Right lobe of liver (tissue), 6 donors: Measurements from ENCODE around the gene GRAMD2A. TPM values are rescaled to one million over a fixed set of nuclear protein-coding genes. Genes with fewer than 3 reads are reported as not detected.
A peak's percentile ranks its signal among the peaks of the same experiment; 100 is the strongest.

Source experiments
- ATAC-seq, 4 donors: fragments of 200-7000 bp; cut with Tn5 transposase; one replicate each; pipeline ENCODE4 v1.9.1; 2020; ENCODE audit warnings: mild to moderate bottlenecking in 4 of 4, moderate library complexity in 4 of 4
- DNase-seq, 3 donors: peaks; one replicate each; pipeline ENCODE4 v3.0.0-alpha.2; 2020
- H3K27ac ChIP-seq, 3 donors: fragments of 200-600 bp; one replicate each; pipeline ENCODE4 v1.8.0; 2022
- H3K27me3 ChIP-seq, 2 donors: fragments of 200-600 bp; one replicate each; pipeline ENCODE4 v1.8.0; 2022
- H3K36me3 ChIP-seq, 4 donors: fragments of 200-600 bp; sonication (generic) in 1 of 4; one replicate each; pipeline versions ENCODE4 v1.5.1 to v1.8.0; 2017 to 2022; ENCODE audit warnings: control low read depth in 1 of 4
- H3K4me1 ChIP-seq, 4 donors: fragments of 200-600 bp; sonication (generic) in 1 of 4; one replicate each; pipeline versions ENCODE4 v1.5.1 to v1.8.0; 2017 to 2022; ENCODE audit warnings: control low read depth in 1 of 4
- H3K4me3 ChIP-seq, 3 donors: fragments of 200-600 bp; one replicate each; pipeline ENCODE4 v1.8.0; 2022
- H3K9me3 ChIP-seq, 4 donors: fragments of 200-600 bp; sonication (generic) in 1 of 4; one replicate each; pipeline versions ENCODE4 v1.5.1 to v1.8.0; 2017 to 2022; ENCODE audit warnings: control low read depth in 1 of 4
- CTCF ChIP-seq, 4 donors: fragments of 200-600 bp in 3 of 4; fragments of 450-650 bp in 1 of 4; IDR thresholded peaks; one replicate each; pipeline versions ENCODE4 v1.5.1 to v1.8.0; 2016 to 2022; ENCODE audit warnings: antibody characterized with exemption in 4 of 4, mild to moderate bottlenecking in 2 of 4
- POLR2A ChIP-seq: fragments of 450-650 bp; IDR thresholded peaks from one replicate; pipeline ENCODE4 v1.6.1; 2017; ENCODE audit warnings: antibody characterized with exemption, mild to moderate bottlenecking
- WGBS: methylation state at CpG from one replicate; pipeline ENCODE4 v1.1.6; 2018; ENCODE audit warnings: low coverage, low lambda C conversion rate; ENCODE audit not compliant: insufficient coverage; ENCODE audit errors: missing lambda C conversion rate; 5-methylcytosine and 5-hydroxymethylcytosine counted together
- intact Hi-C, 2 donors: fragments of 100-400 bp; cut with DNase I; formaldehyde crosslinking; loops; one replicate each; pipeline versions ENCODE4 v1.11.2 to v1.14.1; 2022
- total RNA-seq, 6 experiments: library from RNA; depleted of rRNA in 2 of 6; stranded (reverse); fragments of >200 nt in 2 of 6; fragmentation: NEBNext Ultra II Directional in 3 of 6; extraction: Animal tissue kit (Norgen Biotek cat#: 25700) in 3 of 6; gene quantifications; one replicate each; pipeline versions ENCODE4 v1.1.0 to v1.2.4, GENCODE V29; 2016 to 2023
- donor health status: DM: no; HTN: yes; CAD: no.
- donor health status: DM: no; HTN: no; CAD: no.
- donor health status: DM: no; HTN: no; CAD: no.
- donor health status: DM: no; HTN: yes; CAD: no.
- donor health status: DM: no; HTN: yes; CAD: no.

The GRAMD2A gene
- total RNA-seq, 6 experiments from 2014 or later, result not detected

GRCh38 chr15:72203507-72203837, 5.9 kb upstream of the GRAMD2A start:
- TF ChIP-seq POLR2A (no peak), CTCF (IDR thresholded peaks at IDR 0.05) (no peak)
- peaks cover 0 to 3% of the 10 kb centered on the region in 2 donors for H3K27me3 ChIP-seq
- DNase-seq, result no peak
- intact Hi-C loops, result loop anchor here in 1 of 2 donors (10.0 kb wide), 1 partner anchor 81 kb away; no protein-coding TSS in a partner anchor
- no peak overlapping the region for H3K27ac ChIP-seq
- H3K4me1 ChIP-seq, result no peaks in the 10 kb centered on the region
- no peak overlapping the region for H3K4me3 ChIP-seq
- peak in 1 of 4 donors; percentile 34 for ATAC-seq
- H3K36me3 ChIP-seq, result peaks cover 0 to 33% (median 8%) of the 10 kb centered on the region in 4 donors
- 38% methylated on average over 4 of the region's 5 CpGs for WGBS
- no peaks in the 10 kb centered on the region for H3K9me3 ChIP-seq

- 89% methylated on average over 6 of the region's 8 CpGs for WGBS
- H3K36me3 ChIP-seq, result peaks cover 0 to 28% (median 7%) of the 10 kb centered on the region in 4 donors
- ATAC-seq, result no peak
- H3K27ac ChIP-seq, result no peak overlapping the region
- no peak overlapping the region for H3K4me3 ChIP-seq
- no peaks in the 10 kb centered on the region for H3K27me3 ChIP-seq
- no peaks in the 10 kb centered on the region for H3K9me3 ChIP-seq
- intact Hi-C loops, result loop anchor here in 1 of 2 donors (10.0 kb wide), 1 partner anchor 82 kb away; no protein-coding TSS in a partner anchor
- no peak for DNase-seq
- no peaks in the 10 kb centered on the region for H3K4me1 ChIP-seq
- TF ChIP-seq POLR2A, result no peak
- TF ChIP-seq CTCF (IDR thresholded peaks at IDR 0.05), result no peak
Observed at GRCh38 chr15:72202801-72203506, 5.4 kb upstream of the GRAMD2A start.

- H3K4me1 ChIP-seq, result peaks cover 0 to 2% (median 0%) of the 10 kb centered on the region in 4 donors
- WGBS, result no CpG with 5 or more reads among the region's 13 CpGs
- ATAC-seq (no peak), DNase-seq (no peak)
- H3K27ac ChIP-seq, result no peak overlapping the region
- no peaks in the 10 kb centered on the region for H3K27me3 ChIP-seq
- H3K36me3 ChIP-seq, result peaks cover 0 to 25% (median 2%) of the 10 kb centered on the region in 4 donors
- TF ChIP-seq CTCF (IDR thresholded peaks at IDR 0.05) (no peak), POLR2A (no peak)
- intact Hi-C loops, result loop anchor here in 1 of 2 donors (10.0 kb wide), 1 partner anchor 82 kb away; no protein-coding TSS in a partner anchor
- H3K9me3 ChIP-seq, result no peaks in the 10 kb centered on the region
- no peak overlapping the region for H3K4me3 ChIP-seq
Observed at GRCh38 chr15:72202302-72202701, 4.7 kb upstream of the GRAMD2A start.

- H3K9me3 ChIP-seq, result no peaks in the 10 kb centered on the region
- ATAC-seq (no peak), DNase-seq (no peak)
- no peak for TF ChIP-seq POLR2A
- TF ChIP-seq CTCF (IDR thresholded peaks at IDR 0.05), result no peak
- intact Hi-C loops, result loop anchor here in 1 of 2 donors (10.0 kb wide), 1 partner anchor 83 kb away; no protein-coding TSS in a partner anchor
- peaks cover 0 to 6% of the 10 kb centered on the region in 2 donors for H3K27me3 ChIP-seq
- 75% methylated on average over 3 of the region's 3 CpGs for WGBS
- H3K4me1 ChIP-seq, result peaks cover 0 to 5% (median 0%) of the 10 kb centered on the region in 4 donors
- no peak overlapping the region for H3K4me3 ChIP-seq
- no peak overlapping the region for H3K27ac ChIP-seq
- H3K36me3 ChIP-seq, result peaks cover 0 to 16% (median 0%) of the 10 kb centered on the region in 4 donors
Observed at GRCh38 chr15:72201391-72201921, 3.9 kb upstream of the GRAMD2A start.
